ENCODE data around the gene ANKS1B.

Gene ANKS1B

DNA sequence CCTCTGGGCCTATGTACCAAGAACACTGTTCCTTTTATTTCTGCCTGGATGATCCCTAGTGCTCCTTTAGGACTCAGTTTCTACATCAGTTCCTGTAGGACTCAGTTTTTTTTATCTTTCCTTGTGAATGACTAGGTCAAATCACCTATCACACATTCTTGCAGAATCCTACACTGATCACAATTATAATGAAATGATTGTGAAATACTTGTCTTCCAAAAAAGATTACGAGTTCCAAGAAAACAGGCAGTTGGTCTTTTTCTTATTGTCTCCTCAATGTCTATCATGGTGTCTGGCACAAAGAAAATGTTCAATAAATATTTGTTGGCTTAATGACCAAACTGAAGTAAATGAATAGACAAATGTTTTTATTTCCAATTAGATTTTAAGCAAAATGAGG lies 432.7 kb downstream of the ANKS1B start:
- DNase-seq: no peak

DNA sequence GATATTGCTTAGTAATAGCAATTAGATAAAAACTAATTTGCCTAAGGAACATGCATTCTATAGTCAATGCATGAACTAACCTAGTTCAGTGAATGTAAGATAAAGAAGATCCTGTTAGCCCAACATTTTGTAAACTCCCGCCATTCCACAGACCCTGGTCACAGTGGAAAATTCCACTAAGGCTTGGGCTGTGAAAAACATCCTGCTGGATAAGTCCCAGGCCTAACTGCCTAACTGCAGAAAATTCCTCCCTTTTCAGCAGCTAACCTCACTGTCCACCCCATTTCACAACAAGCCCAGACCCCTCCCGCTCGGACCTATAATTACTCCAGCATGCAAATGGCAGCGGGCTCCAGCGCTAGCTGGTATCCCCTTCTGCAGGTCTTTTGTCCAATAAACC lies 435.1 kb downstream of the ANKS1B start:
- DNase-seq: no peak

DNA sequence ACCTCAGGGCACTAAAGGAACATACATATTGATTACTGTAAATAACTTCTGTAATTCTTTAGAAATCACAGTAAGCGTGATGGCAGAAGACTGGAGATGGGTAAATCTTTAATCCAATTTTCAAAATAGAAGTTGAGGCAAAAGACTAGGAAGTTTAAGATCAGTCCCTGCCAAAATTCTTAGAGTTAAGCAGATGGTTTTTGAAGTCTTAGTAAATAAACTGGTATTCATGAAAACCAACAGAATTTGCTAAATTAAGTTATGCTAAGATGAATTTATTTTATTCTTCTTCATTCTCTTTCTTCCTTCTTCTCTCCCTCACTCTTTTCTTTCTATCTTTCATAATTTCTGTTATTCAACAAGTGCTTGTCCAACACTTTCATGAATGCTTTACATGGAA lies 435.5 kb downstream of the ANKS1B start:
- DNase-seq: no peak

DNA sequence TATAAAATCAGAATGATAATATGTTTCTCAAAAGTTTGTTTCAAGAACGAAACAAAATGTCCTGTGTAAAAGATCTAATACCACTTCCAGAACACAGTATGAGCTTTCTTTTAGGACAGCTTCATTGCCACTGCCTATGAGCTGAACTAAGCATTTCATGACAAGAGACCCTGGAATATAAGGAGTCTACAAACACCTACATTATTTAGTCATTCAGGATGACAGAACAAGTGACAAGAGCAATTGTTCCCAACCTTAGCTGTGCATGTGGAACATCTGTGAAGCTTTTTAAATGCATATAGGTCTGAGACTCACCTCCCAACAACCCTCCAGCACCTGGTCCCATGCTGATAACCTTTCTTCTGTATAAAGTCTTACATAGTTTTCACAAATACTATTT lies 440.3 kb downstream of the ANKS1B start:
- no peak for DNase-seq

GRCh38 chr12:99529966-99530365 lies 454.8 kb downstream of the ANKS1B start:
- no peak for DNase-seq

- no peak for DNase-seq
Observed at GRCh38 chr12:99528478-99528877, 456.3 kb downstream of the ANKS1B start.

DNA sequence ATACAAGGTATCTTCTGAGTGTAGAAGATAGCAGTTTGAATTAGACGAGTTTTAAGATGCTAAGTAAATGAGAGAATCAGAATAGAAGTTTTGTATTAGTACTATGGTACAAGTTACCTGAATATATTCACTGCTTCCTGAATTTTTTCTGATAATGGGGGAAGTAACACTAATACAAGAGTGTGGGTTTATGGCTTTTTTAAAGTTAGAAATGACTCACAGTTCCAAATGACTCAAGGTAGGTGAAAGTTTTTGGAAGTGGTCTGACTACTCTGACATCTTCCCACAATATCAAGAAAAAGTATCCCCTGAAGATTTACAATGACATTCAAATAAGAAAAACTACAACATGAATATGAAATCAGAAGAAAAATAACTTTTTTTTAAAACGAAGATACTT lies 460.9 kb downstream of the ANKS1B start:
- DNase-seq: no peak

DNA sequence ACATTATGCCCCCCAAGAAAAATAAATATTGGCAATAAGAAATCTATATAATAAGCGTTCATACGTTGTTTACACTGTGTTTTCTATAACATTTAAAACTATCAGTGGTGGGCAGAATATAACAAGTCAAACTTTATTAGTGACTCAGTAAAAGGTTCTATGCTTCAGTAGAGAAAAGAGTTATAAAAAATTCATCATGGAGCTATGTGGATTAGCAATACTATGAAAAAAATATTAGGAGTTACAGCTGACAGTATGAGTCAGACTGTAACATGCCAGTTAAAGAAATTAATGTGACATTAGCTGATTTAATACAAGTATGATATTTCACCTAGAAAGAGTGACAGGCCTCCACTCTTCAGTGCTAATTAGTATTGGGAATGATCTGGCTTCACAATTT lies 462.3 kb downstream of the ANKS1B start:
- DNase-seq: no peak

DNA sequence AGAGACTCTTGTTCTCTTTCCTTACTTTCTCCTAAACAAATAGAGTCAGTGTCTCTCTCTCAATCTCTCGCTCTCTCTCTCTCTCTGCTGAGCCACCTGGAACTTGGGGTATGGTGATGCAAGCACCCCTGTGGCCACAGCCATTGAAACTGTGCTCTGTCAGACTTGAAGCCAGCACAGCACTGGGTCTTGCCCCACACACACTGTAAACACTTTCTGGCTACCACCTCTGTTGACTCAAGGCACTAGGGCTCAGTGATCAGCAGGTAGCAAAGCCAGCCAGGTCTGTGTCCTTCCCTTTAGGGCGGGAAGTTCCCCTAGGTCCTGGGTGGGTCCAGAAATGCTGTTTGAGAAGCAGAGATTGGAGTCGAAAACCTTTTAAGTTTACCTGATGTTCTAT lies 463.1 kb downstream of the ANKS1B start:
- no peak for DNase-seq

DNA sequence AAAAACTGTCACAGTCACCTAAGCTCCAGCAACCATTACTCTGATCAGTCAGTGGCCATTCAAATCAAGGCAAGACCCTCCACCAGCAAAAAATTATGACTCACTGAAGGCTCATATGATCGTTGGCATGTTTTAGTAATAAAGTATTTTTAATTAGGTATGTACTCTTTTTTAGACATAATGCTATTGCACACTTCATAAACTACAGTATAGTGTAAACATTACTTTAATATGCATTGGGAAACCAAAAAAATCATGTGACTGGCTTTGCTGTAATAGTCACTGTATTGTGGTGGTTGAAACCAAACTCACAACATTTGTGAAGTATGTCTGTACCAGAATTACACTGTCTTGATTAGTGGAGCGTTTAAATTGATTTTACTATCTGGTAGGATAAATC lies 471.7 kb downstream of the ANKS1B start:
- DNase-seq: no peak

GRCh38 chr12:99505805-99506204 lies 478.9 kb downstream of the ANKS1B start:
- DNase-seq: no peak

DNA sequence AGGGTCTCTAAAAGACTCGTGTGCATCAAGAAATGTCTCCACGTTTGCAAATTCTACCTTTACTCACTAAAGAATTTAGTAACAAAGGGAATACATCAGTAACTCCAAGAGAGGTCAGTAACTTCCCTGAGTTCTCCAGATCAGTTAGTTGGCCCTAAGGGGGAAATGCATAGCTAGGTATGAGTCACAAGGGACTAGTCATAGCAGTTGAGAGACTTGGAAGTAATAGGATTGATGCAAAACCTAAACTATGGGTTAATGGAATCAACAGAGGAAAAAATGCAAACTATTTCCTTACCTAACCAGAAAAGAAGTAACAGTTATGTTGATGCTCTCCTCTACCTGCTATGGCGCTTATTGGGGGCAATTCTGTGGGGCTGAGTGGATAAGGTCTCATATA lies 486.0 kb downstream of the ANKS1B start:
- DNase-seq: no peak

DNA sequence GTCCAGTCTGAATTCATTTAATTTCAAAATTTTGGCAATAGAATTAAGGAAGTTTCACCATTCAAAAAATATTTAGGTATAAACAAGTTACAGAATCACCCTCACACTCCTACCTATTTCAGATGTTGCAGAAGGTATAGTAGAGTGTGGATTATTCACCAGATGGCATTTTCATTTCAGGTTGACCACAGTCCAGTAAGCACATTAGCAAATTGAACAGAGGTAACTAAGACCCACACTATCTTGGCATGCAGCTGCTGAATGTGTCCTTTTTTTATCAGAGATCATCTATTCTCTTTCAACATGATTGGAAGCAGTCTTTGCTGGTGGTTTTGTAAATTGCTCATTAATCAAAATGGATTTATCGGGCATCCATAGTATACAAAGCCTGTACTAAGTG lies 488.9 kb downstream of the ANKS1B start:
- no peak for DNase-seq

- no peak for DNase-seq
Observed at GRCh38 chr12:99493197-99493596, 491.5 kb downstream of the ANKS1B start.

DNA sequence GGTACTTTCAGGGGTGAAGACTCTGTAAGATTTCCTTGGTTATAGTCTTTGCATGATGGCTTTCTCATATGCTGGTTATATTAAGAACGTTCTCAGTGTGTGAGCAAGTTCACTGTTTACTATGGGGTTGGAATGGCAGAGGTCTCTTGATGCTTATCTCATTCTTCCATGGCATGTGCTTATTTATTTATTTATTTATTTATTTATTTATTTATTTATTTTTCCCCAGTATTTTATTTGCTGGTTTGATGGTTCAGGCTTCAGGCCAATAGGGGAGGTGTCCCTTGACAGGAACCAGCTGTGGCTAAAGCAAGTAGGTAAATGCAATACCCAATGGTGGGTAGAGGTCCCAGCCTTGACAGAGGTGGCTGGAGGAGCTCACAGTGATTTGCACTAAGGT lies 498.5 kb downstream of the ANKS1B start:
- DNase-seq: no peak

- no peak for DNase-seq
Observed at GRCh38 chr12:99479149-99479548, 505.6 kb downstream of the ANKS1B start.

DNA sequence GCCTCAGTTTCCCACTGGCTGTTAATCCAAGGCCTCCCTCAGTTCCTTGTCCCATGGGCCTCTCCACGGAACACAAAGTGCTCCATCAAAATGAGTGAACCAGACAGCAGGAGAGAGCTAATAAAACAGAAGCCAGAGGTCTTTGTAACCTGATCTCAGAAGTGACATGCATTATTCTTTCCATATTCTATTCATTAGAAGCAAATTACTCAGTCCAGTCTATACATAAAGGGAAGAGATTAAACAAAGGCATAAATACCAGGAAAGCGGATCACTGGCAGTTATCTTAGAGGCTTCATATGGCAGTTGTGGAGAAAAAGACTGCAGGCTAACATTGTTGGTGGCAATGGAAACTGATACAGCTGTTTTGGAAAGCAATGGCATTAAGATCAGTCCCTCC lies 507.8 kb downstream of the ANKS1B start:
- no peak for DNase-seq

DNA sequence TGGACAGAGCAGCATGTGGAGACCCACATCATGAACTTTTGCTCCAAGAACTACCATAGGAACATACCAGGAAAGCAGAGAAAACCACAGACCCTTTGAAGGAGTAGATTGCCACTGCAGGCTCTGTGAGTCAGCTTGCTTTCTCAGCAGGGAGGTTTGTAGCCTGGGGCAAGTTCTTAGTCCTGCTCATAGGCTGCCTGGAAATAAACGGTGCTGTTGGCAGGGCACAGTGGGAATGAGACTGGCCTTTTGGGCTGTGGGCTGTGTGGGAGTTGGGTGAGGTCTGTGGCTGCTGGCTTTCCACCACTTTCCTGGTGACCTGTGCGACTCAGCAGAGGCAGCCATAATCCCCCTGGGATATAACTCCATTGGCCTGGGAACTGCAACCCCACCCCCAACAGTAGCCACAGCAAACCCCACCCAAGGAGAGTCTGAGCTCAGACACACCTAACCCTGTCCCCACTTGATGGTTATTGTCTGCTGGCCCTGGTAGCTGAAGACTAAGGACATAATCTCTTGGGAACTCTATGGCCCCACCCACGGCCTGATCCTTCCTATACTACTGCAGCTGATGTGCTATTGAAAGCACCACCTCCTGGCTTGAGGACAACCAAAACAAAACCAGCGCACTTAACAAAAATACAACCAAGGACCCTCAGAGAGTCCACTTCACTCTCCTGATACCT lies 529.2 kb downstream of the ANKS1B start:
- no peak for DNase-seq

GRCh38 chr12:99454539-99455172 lies 530.1 kb downstream of the ANKS1B start:
- no peak for DNase-seq

DNA sequence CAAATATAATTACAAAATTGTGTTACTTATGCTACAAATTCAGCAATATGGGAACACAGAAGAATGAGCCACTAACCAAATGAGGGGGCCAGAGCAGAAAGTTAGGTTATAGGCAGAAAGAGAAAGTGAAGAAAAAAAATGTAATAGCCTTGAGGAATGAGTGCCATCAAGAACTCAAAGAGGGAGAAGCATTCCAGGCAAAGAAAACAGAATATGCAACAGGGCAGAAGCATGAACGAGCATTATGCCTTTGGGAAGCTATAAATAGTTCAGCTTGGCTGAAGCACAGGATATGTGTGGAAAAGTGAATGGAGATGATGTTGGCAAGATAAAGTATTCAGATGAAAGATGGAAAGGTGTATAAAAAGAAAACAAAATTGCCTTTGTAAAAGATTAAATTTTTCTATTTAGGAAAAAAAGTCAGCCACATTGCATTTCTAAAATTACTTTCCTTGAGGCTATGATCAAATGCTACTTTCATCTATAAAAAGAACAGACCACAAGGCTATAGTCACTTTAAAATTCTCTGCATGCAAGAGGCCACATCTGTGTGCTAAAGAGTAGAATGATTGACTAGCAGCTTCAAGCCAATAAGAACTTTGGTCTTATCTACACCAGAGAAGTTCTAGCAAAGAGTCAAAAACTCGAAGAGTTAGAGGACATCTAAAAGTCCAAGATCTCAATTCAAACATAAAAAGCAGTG lies 530.7 kb downstream of the ANKS1B start:
- DNase-seq: no peak

- DNase-seq: no peak
Observed at GRCh38 chr12:99450036-99450630, 534.6 kb downstream of the ANKS1B start.

DNA sequence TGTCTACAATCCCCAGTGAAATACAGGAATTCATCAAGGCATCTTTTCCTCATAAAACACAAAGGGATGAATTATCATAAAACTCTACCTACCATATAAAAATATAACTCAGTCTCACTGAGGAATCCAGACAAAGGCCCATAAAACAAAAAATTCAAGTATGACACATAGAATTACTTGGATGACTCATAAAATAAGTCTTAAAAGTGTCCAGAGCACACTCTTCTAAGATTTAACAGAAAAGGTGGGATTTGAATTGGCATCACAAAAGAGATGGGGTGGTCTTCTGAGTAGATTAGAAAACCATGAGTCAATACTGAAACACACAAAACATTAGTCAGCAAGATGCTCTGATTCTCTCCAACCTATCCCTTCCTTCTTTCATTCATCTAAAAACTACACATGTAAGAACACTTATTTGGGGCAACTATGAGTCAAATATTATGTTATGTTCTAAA lies 539.8 kb downstream of the ANKS1B start:
- no peak for DNase-seq

DNA sequence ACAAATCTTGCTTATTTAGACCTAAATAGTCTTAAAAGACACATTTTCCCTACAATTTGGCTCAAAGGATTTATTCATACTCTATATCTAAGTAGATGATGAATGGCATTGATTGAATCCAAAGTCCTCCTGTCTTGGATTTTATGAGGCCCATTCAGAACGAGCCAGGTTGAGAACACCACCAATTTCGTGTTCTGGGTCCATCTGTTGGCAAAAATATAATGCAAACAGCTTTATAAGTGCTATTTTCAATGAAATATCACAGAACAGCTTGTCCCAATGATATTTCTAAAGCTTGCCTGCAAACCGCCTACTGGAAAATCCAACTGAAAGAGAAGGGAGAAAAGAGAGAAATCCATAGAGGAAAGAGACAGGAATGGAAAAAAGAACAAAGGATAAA lies 542.0 kb downstream of the ANKS1B start:
- no peak for DNase-seq

DNA sequence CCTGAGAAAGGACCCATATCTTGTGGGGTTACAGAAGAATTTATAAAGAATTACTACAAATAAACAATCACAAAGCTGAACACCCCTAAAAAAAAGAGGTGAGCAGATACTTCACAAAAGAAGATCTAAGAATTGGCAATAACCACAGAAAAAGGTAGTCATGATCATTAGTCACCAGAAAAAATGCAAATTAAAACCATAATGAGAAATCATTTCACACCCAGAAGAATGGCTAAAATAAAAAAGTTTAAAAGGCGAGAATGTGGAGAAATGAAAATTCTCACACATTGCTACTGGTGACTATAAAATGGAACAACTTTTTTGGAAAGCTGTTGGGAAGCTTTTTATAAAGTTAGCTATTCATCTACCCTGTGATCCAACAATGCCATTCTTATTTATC lies 545.3 kb downstream of the ANKS1B start:
- no peak for DNase-seq
